Stimulated activated CD8-positive, alpha-beta memory T cell treated with anti-CD3 and anti-CD28 coated beads, Interleukin-12 subunit alpha, Interleukin-12 subunit beta, amount 100 ng/mL, for 24 hours (primary cell): ENCODE measurements around the gene MROH2B.

Experiments
- DNase-seq: peaks from one replicate; pipeline ENCODE4 v3.0.0-alpha.2; 2020; ENCODE audit errors: extremely low read depth

Gene MROH2B

GRCh38 chr5:40972434-40972833, 98.7 kb downstream of the MROH2B start:
- DNase-seq, result no peak

DNA sequence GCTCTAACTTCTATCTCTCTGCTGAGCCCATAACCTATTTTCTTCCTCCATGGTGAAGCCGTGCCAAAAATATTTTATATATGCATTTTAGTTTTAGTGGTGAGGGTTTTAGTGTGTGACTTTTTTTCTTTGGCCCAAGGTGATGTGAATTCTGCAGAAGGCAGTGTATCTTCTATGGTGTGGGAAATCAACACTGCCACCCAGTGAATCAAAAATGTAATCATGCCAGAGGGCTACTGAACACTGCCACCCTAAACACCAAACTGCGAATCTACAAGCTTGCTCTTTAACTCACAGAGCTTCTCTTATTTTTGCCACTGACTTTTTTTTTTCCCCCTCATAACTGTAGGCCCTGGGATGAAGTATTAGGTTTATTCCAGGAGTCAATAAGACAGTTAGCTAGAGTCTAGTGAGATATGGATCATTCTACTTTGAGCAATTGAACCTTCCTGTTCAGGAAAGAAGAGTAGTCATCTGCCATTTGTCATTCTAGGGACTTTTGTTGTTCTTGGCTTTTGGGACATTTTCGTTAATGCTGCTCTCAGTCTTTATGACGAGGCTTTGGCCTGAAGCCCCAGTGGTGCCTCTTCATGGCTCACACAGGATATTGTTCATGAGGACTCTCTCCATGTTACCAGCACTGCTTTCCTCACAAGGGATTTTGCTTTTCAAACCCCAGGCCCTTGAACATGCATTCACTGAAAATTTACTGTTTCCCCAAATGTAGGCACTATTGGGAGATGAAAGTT, 108.8 kb downstream of the MROH2B start:
- DNase-seq, result no peak

DNA sequence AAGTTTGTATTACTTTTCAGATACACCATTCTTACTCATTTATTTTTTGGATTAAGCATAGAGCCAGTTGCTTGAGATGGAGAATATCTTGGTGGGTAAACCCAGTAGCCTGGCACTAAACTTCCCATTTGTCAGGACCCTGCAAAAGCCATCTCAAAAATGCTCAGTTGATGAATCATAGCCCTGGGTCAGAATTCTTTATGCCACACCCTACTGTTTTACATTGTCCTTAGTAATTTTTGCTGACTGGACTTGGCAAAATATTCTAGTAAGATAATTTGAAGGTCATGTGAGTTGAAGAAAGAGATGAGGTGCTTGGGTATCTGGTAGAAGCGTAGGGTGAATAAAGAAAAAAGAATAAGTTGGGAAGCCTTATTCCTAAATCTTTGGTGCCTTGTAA, 111.1 kb downstream of the MROH2B start:
- DNase-seq, result no peak

GRCh38 chr5:40958811-40959210, 112.3 kb downstream of the MROH2B start:
- DNase-seq, result no peak

DNA sequence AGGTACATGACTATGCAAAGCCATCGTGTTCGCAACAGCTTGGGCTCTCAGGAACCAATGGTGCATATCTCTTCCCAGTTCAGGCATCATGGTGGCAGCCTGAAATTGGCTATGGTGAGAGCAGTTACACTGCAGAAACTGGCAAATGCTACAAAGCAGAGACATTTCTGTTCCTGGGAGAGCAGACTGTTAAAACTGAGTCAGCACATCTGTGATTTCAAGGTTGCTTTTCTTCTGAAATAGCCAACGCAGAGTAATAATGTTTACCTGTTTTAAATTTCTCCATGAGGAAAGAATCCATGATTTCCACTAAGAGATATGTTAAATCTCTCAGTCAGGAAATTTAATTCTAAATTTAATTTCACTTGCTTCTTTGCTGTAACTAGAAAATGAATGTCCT, 114.1 kb downstream of the MROH2B start:
- DNase-seq, result no peak

- DNase-seq, result no peak
Observed at GRCh38 chr5:40955313-40955712, 115.8 kb downstream of the MROH2B start.
